Activated T-helper 1 cell treated with anti-CD3 and anti-CD28 coated beads, Interleukin-12 subunit alpha, Interleukin-12 subunit beta, Interleukin-2, Interleukin-4 antibody, amounts not matched to agents 30 ng/mL and 10 ng/mL and 1 ng/mL, durations not matched to agents 14 hours and 24 hours and 36 hours (primary cell): ENCODE data around the gene MNAT1. TPM values are rescaled to one million over a fixed set of nuclear protein-coding genes. Genes with fewer than 3 reads are reported as not detected.
A peak's percentile ranks its signal among the peaks of the same experiment; 100 is the strongest.

Experiments used
- DNase-seq: peaks from one replicate; pipeline ENCODE4 v3.0.0; 2021; ENCODE audit warnings: low spot score
- H3K27ac Mint-ChIP-seq: one replicate; pipeline ENCODE4 v1.8.0; 2021; ENCODE audit warnings: mild to moderate bottlenecking, mixed read lengths
- H3K27me3 Mint-ChIP-seq: one replicate; pipeline ENCODE4 v1.8.0; 2022; ENCODE audit warnings: mild to moderate bottlenecking, moderate library complexity, mixed read lengths; ENCODE audit not compliant: insufficient read depth
- H3K36me3 Mint-ChIP-seq: one replicate; pipeline ENCODE4 v1.8.0; 2021; ENCODE audit warnings: low read depth, mixed read lengths
- H3K4me1 Mint-ChIP-seq: one replicate; pipeline ENCODE4 v1.8.0; 2021; ENCODE audit warnings: low read depth, mixed read lengths
- H3K4me3 Mint-ChIP-seq: one replicate; pipeline ENCODE4 v1.8.0; 2021; ENCODE audit warnings: mild to moderate bottlenecking, moderate library complexity, mixed read lengths
- H3K9me3 Mint-ChIP-seq: one replicate; pipeline ENCODE4 v1.8.0; 2021; ENCODE audit warnings: mixed read lengths
- intact Hi-C: fragments of 100-400 bp; cut with micrococcal nuclease; formaldehyde crosslinking; loops from one replicate; pipeline ENCODE4 v1.15.1; 2024
- total RNA-seq: library from RNA; stranded (reverse); gene quantifications from 2 replicates; pipeline ENCODE4 v1.2.3, GENCODE V29; 2022

Gene MNAT1
- total RNA-seq, 1 donor from 2014 or later, result 45.1 TPM

- Mint-ChIP-seq H3K27ac (no peak overlapping the region), H3K36me3 (peaks cover 10% of the 10 kb centered on the region), H3K9me3 (peaks cover 3% of the 10 kb centered on the region), H3K4me3 (no peak overlapping the region), H3K4me1 (peaks cover 12% of the 10 kb centered on the region), H3K27me3 (no peaks in the 10 kb centered on the region)
- DNase-seq, result no peak
- intact Hi-C loops, result loop anchor here (10.0 kb wide), 1 partner anchor 69 kb away; no protein-coding TSS in a partner anchor
Observed at GRCh38 chr14:60944204-60944603, 209.6 kb downstream of the MNAT1 start.

GRCh38 chr14:60945984-60946383, 211.4 kb downstream of the MNAT1 start:
- peaks cover 11% of the 10 kb centered on the region for H3K36me3 Mint-ChIP-seq
- peaks cover 12% of the 10 kb centered on the region for H3K4me1 Mint-ChIP-seq
- H3K27me3 Mint-ChIP-seq, result no peaks in the 10 kb centered on the region
- intact Hi-C loops, result loop anchor here (1.0 to 10.0 kb wide), 4 partner anchors 10 to 231 kb away; no protein-coding TSS in a partner anchor
- peak overlapping the region; percentile 67 for H3K27ac Mint-ChIP-seq
- H3K4me3 Mint-ChIP-seq, result no peak overlapping the region
- DNase-seq, result no peak
- H3K9me3 Mint-ChIP-seq, result no peaks in the 10 kb centered on the region

- no peak overlapping the region for H3K27ac Mint-ChIP-seq
- intact Hi-C loops, result loop anchor here (1.0 to 10.0 kb wide), 4 partner anchors 10 to 231 kb away; no protein-coding TSS in a partner anchor
- no peaks in the 10 kb centered on the region for H3K27me3 Mint-ChIP-seq
Observed at GRCh38 chr14:60946773-60947172, 212.2 kb downstream of the MNAT1 start.

GRCh38 chr14:60951776-60952435, 217.3 kb downstream of the MNAT1 start:
- Mint-ChIP-seq H3K4me1 (peaks cover 10% of the 10 kb centered on the region), H3K4me3 (no peak overlapping the region), H3K27me3 (no peaks in the 10 kb centered on the region), H3K9me3 (peaks cover 14% of the 10 kb centered on the region), H3K36me3 (peaks cover 13% of the 10 kb centered on the region), H3K27ac (no peak overlapping the region)
- intact Hi-C loops, result no loop called here
- no peak for DNase-seq

More at GRCh38 chr14:60946773-60947172, 212.2 kb downstream of the MNAT1 start:
- Mint-ChIP-seq H3K4me1 (peaks cover 12% of the 10 kb centered on the region), H3K9me3 (no peaks in the 10 kb centered on the region), H3K36me3 (peaks cover 11% of the 10 kb centered on the region), H3K4me3 (no peak overlapping the region)
- no peak for DNase-seq

GRCh38 chr14:60956202-60956601, 221.6 kb downstream of the MNAT1 start:
- no peak for DNase-seq
- intact Hi-C loops, result loop anchor here (1.0 to 5.0 kb wide), 2 partner anchors 10 to 99 kb away; no protein-coding TSS in a partner anchor
- Mint-ChIP-seq H3K4me3 (no peak overlapping the region), H3K27ac (no peak overlapping the region), H3K4me1 (peaks cover 10% of the 10 kb centered on the region), H3K9me3 (peaks cover 47% of the 10 kb centered on the region), H3K36me3 (peaks cover 35% of the 10 kb centered on the region), H3K27me3 (no peaks in the 10 kb centered on the region)

- Mint-ChIP-seq H3K27me3 (no peaks in the 10 kb centered on the region), H3K27ac (no peak overlapping the region), H3K4me1 (peaks cover 10% of the 10 kb centered on the region), H3K4me3 (no peak overlapping the region), H3K9me3 (peaks cover 50% of the 10 kb centered on the region), H3K36me3 (peaks cover 35% of the 10 kb centered on the region)
- intact Hi-C loops, result loop anchor here (1.0 to 5.0 kb wide), 2 partner anchors 10 to 99 kb away; no protein-coding TSS in a partner anchor
- no peak for DNase-seq
Observed at GRCh38 chr14:60956632-60957031, 222.1 kb downstream of the MNAT1 start.

GRCh38 chr14:60958146-60958545, 223.6 kb downstream of the MNAT1 start:
- no peak overlapping the region for H3K4me3 Mint-ChIP-seq

GRCh38 chr14:60963761-60964160, 229.2 kb downstream of the MNAT1 start:
- intact Hi-C loops, result no loop called here
- Mint-ChIP-seq H3K27me3 (no peaks in the 10 kb centered on the region), H3K27ac (no peak overlapping the region), H3K9me3 (peaks cover 23% of the 10 kb centered on the region), H3K36me3 (peaks cover 19% of the 10 kb centered on the region), H3K4me1 (peaks cover 16% of the 10 kb centered on the region), H3K4me3 (no peak overlapping the region)
- no peak for DNase-seq

More at GRCh38 chr14:60958146-60958545, 223.6 kb downstream of the MNAT1 start:
- intact Hi-C loops, result loop anchor here (5.0 kb wide), 1 partner anchor 101 kb away; no protein-coding TSS in a partner anchor
- DNase-seq, result no peak
- Mint-ChIP-seq H3K27me3 (no peaks in the 10 kb centered on the region), H3K4me1 (peaks cover 10% of the 10 kb centered on the region), H3K9me3 (peaks cover 50% of the 10 kb centered on the region), H3K27ac (no peak overlapping the region), H3K36me3 (peaks cover 35% of the 10 kb centered on the region)

- no peak overlapping the region for H3K27ac Mint-ChIP-seq
Observed at GRCh38 chr14:60964904-60965303, 230.3 kb downstream of the MNAT1 start.

GRCh38 chr14:60965402-60965801, 230.8 kb downstream of the MNAT1 start:
- DNase-seq, result no peak
- no peak overlapping the region for H3K27ac Mint-ChIP-seq
- no peak overlapping the region for H3K4me3 Mint-ChIP-seq
- intact Hi-C loops, result loop anchor here (1.0 kb wide), 3 partner anchors 16 to 212 kb away; partner anchors contain the start of genes SLC38A6 and TRMT5
- no peaks in the 10 kb centered on the region for H3K27me3 Mint-ChIP-seq
- H3K9me3 Mint-ChIP-seq, result peaks cover 8% of the 10 kb centered on the region
- peaks cover 8% of the 10 kb centered on the region for H3K36me3 Mint-ChIP-seq
- peaks cover 16% of the 10 kb centered on the region for H3K4me1 Mint-ChIP-seq

More at GRCh38 chr14:60964904-60965303, 230.3 kb downstream of the MNAT1 start:
- Mint-ChIP-seq H3K27me3 (no peaks in the 10 kb centered on the region), H3K4me3 (no peak overlapping the region), H3K4me1 (peaks cover 16% of the 10 kb centered on the region), H3K36me3 (peaks cover 11% of the 10 kb centered on the region), H3K9me3 (peaks cover 13% of the 10 kb centered on the region)
- DNase-seq, result no peak
- intact Hi-C loops, result loop anchor here (1.0 kb wide), 3 partner anchors 16 to 212 kb away; partner anchors contain the start of genes SLC38A6 and TRMT5

GRCh38 chr14:60968099-60968498, 233.5 kb downstream of the MNAT1 start:
- intact Hi-C loops, result no loop called here
- no peak overlapping the region for H3K27ac Mint-ChIP-seq
- H3K36me3 Mint-ChIP-seq, result peaks cover 7% of the 10 kb centered on the region

GRCh38 chr14:60968671-60969070, 234.1 kb downstream of the MNAT1 start:
- Mint-ChIP-seq H3K4me3 (no peak overlapping the region), H3K27ac (no peak overlapping the region), H3K36me3 (peaks cover 9% of the 10 kb centered on the region), H3K4me1 (peaks cover 16% of the 10 kb centered on the region), H3K9me3 (no peaks in the 10 kb centered on the region), H3K27me3 (no peaks in the 10 kb centered on the region)
- intact Hi-C loops, result no loop called here
- DNase-seq, result no peak

More at GRCh38 chr14:60968099-60968498, 233.5 kb downstream of the MNAT1 start:
- H3K4me1 Mint-ChIP-seq, result peaks cover 16% of the 10 kb centered on the region
- H3K9me3 Mint-ChIP-seq, result no peaks in the 10 kb centered on the region
- no peak overlapping the region for H3K4me3 Mint-ChIP-seq
- no peaks in the 10 kb centered on the region for H3K27me3 Mint-ChIP-seq
- DNase-seq, result no peak

- no peak for DNase-seq
- peaks cover 14% of the 10 kb centered on the region for H3K36me3 Mint-ChIP-seq
- no peaks in the 10 kb centered on the region for H3K27me3 Mint-ChIP-seq
- H3K4me1 Mint-ChIP-seq, result peaks cover 11% of the 10 kb centered on the region
- no peak overlapping the region for H3K27ac Mint-ChIP-seq
- intact Hi-C loops, result no loop called here
- no peaks in the 10 kb centered on the region for H3K9me3 Mint-ChIP-seq
- no peak overlapping the region for H3K4me3 Mint-ChIP-seq
Observed at GRCh38 chr14:60970146-60970545, 235.6 kb downstream of the MNAT1 start.
